ENCODE data around the gene EYS. TPM values are rescaled to one million over a fixed set of nuclear protein-coding genes. Genes with fewer than 3 reads are reported as not detected.
"Not testable (repeated sequence)": the region's sequence is repeated elsewhere in the genome, so short reads cannot be mapped to it uniquely, and the experiment has no call there.

Gene EYS
- total RNA-seq, 1 donor from 2014 or later = 2.1 TPM

DNA sequence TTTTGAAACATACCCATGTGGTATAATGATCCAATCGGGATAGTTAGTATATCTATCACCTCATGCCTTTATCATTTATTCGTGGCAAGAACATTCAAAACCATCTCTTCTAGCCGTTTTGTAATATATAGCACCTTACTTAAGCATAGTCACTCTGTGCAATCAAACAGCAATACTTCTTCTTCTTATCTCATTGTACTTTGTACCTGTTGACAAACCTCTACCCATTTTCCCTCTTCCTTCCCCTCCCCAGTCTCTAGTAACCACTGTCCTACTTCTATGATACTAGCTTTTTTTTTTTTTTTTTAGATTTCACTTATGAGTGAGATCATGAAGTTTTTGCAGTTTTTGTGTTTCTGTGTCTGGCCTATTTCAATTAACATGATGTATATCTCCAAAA, 296.7 kb downstream of the EYS start:
- Histone ChIP-seq H3K4me1 (ENCODE audit: control insufficient read depth in 3 of 3, insufficient read depth in 3 of 3, low read length in 3 of 3) (no peaks in the 10 kb centered on the region), H3K27ac (ENCODE audit: low read depth, low read length) (no peak overlapping the region), H3K27me3 (ENCODE audit: control insufficient read depth in 3 of 3, insufficient read depth in 3 of 3, low read length in 3 of 3) (no peaks in the 10 kb centered on the region), H3K36me3 (ENCODE audit: control insufficient read depth in 3 of 3, insufficient read depth in 3 of 3, low read length in 3 of 3) (no peaks in the 10 kb centered on the region), H3K9me3 (ENCODE audit: control insufficient read depth in 3 of 3, low read length in 3 of 3) (no peaks in the 10 kb centered on the region), H3K4me3 (ENCODE audit: low read length in 3 of 3) (no peak overlapping the region), H3K9ac (ENCODE audit: low read depth in 1 of 3, low read length in 3 of 3) (no peak overlapping the region)

DNA sequence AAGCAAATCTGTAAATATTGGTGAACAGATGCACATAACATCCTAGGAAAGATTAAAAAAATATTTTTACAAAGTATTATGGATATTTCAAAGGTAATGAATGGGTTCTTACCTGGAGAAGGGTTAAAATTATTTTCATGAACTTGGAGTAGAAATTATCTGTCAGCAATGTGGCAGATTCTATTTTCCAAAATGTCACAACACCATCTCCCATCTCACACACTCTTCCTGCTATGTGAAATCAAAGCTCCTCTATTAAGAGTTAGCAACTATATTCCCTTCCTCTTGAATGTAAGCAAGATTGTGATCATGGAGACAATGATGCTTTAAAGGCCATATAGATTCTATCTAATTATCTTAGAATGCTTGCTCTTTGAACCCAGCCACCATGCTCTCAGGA, 304.5 kb downstream of the EYS start:
- Histone ChIP-seq H3K9me3 (ENCODE audit: control insufficient read depth in 3 of 3, low read length in 3 of 3) (no peaks in the 10 kb centered on the region), H3K9ac (ENCODE audit: low read depth in 1 of 3, low read length in 3 of 3) (no peak overlapping the region), H3K36me3 (ENCODE audit: control insufficient read depth in 3 of 3, insufficient read depth in 3 of 3, low read length in 3 of 3) (no peaks in the 10 kb centered on the region)

DNA sequence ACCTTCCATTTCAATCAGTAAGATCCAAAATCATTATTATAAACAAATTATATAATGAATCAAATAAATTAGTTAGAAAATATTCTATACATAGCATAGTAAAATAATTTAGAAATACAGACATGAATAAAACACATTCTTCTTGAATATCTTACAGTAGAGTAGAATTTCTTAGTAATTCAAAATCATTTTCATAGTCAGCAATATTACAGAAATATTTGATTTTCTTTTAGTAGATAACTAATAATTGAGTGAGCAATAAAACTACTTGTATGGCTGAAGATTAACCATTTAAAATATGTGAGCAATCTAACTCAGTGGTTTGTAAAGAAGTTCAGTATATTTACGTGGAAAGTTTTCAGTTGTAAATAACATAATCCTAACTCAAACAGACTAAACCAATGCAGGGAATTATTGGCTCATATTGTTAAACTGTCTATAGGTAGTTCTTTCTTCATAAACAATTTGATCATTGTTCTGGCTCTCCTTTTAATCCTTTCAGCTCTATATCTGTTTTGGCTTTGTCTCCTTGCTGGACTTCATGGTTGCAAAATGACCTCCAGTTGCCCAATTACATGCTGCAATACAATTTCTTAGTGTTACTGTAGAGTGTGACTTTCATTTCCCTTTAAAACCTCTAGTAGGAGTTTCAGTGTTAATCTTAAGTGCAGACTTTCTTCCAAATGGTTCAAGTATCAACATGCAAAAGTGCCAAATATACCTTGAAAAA, 307.5 kb downstream of the EYS start:
- Histone ChIP-seq H3K9me3 (ENCODE audit: control insufficient read depth in 3 of 3, low read length in 3 of 3) (no peaks in the 10 kb centered on the region), H3K4me3 (ENCODE audit: low read length in 3 of 3) (no peak overlapping the region), H3K27me3 (ENCODE audit: control insufficient read depth in 3 of 3, insufficient read depth in 3 of 3, low read length in 3 of 3) (no peaks in the 10 kb centered on the region), H3K9ac (ENCODE audit: low read depth in 1 of 3, low read length in 3 of 3) (no peak overlapping the region), H3K36me3 (ENCODE audit: control insufficient read depth in 3 of 3, insufficient read depth in 3 of 3, low read length in 3 of 3) (no peaks in the 10 kb centered on the region), H3K4me1 (ENCODE audit: control insufficient read depth in 3 of 3, insufficient read depth in 3 of 3, low read length in 3 of 3) (no peaks in the 10 kb centered on the region), H3K27ac (ENCODE audit: low read depth, low read length) (no peak overlapping the region)

More for the DNA sequence above, 304.5 kb downstream of the EYS start:
- no peaks in the 10 kb centered on the region for H3K27me3 ChIP-seq (ENCODE audit: control insufficient read depth in 3 of 3, insufficient read depth in 3 of 3, low read length in 3 of 3)
- H3K4me3 ChIP-seq (ENCODE audit: low read length in 3 of 3) = no peak overlapping the region
- no peaks in the 10 kb centered on the region for H3K4me1 ChIP-seq (ENCODE audit: control insufficient read depth in 3 of 3, insufficient read depth in 3 of 3, low read length in 3 of 3)
- H3K27ac ChIP-seq (ENCODE audit: low read depth, low read length) = no peak overlapping the region

DNA sequence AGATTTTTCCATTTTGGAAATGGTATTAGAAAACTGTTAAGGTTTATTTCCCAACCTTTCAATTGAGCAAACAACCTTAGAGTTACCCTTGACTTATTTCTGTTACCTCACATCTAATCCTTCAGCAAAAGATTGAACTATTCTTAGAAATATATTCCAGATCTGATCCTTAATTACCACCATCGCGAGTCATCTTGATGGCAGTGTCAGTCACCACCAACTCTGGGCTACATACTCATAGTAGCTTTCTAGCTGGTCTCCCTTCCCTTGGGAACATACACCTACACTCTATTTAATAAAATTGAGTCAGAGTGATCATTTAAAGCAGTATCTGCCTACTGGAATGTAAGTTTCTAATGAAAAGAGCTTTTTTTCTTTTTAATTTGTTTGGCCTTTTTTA, 308.2 kb downstream of the EYS start:
- Histone ChIP-seq H3K9ac (ENCODE audit: low read depth in 1 of 3, low read length in 3 of 3) (no peak overlapping the region), H3K4me1 (ENCODE audit: control insufficient read depth in 3 of 3, insufficient read depth in 3 of 3, low read length in 3 of 3) (no peaks in the 10 kb centered on the region), H3K4me3 (ENCODE audit: low read length in 3 of 3) (no peak overlapping the region), H3K27ac (ENCODE audit: low read depth, low read length) (no peak overlapping the region), H3K36me3 (ENCODE audit: control insufficient read depth in 3 of 3, insufficient read depth in 3 of 3, low read length in 3 of 3) (no peaks in the 10 kb centered on the region), H3K27me3 (ENCODE audit: control insufficient read depth in 3 of 3, insufficient read depth in 3 of 3, low read length in 3 of 3) (no peaks in the 10 kb centered on the region), H3K9me3 (ENCODE audit: control insufficient read depth in 3 of 3, low read length in 3 of 3) (no peaks in the 10 kb centered on the region)

DNA sequence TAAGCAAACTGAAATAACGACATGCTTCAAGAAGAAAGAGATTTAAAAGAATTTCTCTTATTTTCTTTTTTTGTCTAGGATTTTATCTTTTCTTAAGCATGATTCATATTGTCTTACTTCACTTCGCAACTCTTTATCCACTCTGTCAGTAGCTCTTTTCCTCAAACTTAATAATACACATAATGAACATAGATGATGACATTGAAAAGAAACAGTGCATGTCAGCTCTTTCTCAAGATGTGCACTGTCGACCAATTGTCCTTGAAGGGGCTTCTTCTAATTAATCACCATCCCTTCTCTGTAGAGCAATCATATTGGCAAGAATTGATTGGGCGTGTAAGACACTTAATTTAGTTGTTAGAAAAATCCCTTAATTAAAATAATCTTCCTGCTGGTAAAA, 356.5 kb downstream of the EYS start:
- Histone ChIP-seq H3K9me3 (ENCODE audit: control insufficient read depth in 3 of 3, low read length in 3 of 3) (no peaks in the 10 kb centered on the region), H3K27me3 (ENCODE audit: control insufficient read depth in 3 of 3, insufficient read depth in 3 of 3, low read length in 3 of 3) (no peaks in the 10 kb centered on the region), H3K9ac (ENCODE audit: low read depth in 1 of 3, low read length in 3 of 3) (no peak overlapping the region), H3K4me3 (ENCODE audit: low read length in 3 of 3) (no peak overlapping the region), H3K27ac (ENCODE audit: low read depth, low read length) (no peak overlapping the region), H3K36me3 (ENCODE audit: control insufficient read depth in 3 of 3, insufficient read depth in 3 of 3, low read length in 3 of 3) (no peaks in the 10 kb centered on the region), H3K4me1 (ENCODE audit: control insufficient read depth in 3 of 3, insufficient read depth in 3 of 3, low read length in 3 of 3) (no peaks in the 10 kb centered on the region)

DNA sequence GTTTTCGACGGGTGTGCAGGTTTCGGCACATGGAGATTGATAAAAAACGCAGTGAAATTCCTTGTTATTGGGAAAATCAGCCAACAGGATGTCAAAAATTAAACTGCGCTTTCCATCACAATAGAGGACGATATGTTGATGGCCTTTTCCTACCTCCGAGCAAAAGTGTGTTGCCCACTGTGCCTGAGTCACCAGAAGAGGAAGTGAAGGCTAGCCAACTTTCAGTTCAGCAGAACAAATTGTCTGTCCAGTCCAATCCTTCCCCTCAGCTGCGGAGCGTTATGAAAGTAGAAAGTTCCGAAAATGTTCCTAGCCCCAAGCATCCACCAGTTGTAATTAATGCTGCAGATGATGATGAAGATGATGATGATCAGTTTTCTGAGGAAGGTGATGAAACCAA, 404.4 kb downstream of the EYS start:
- H3K27ac ChIP-seq (ENCODE audit: low read depth, low read length); H3K36me3 ChIP-seq (ENCODE audit: control insufficient read depth in 3 of 3, insufficient read depth in 3 of 3, low read length in 3 of 3); H3K4me3 ChIP-seq (ENCODE audit: low read length in 3 of 3): not testable (repeated sequence)

DNA sequence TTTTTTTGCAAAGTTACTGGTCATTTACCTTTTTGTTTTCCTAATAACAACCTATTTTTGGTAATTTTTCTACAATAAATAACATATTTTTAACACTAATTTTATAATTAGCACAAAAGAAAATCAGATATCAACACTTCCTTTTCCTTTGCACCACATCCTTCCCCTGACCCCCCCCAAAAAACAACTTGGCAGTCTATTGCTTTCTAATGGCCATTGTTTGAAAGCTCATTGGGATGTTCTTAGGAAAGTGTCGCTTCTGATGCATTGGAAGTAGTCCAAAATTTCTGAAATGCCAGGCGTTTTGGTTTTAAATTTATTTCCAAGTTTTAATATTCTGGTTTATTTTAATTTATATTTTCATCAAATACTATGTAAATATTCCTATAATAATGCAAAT, 407.8 kb downstream of the EYS start:
- no peak overlapping the region for H3K27ac ChIP-seq (ENCODE audit: low read depth, low read length)

More for the DNA sequence above, 404.4 kb downstream of the EYS start:
- H3K27me3 ChIP-seq (ENCODE audit: control insufficient read depth in 3 of 3, insufficient read depth in 3 of 3, low read length in 3 of 3); H3K4me1 ChIP-seq (ENCODE audit: control insufficient read depth in 3 of 3, insufficient read depth in 3 of 3, low read length in 3 of 3); H3K9ac ChIP-seq (ENCODE audit: low read depth in 1 of 3, low read length in 3 of 3); H3K9me3 ChIP-seq (ENCODE audit: control insufficient read depth in 3 of 3, low read length in 3 of 3): not testable (repeated sequence)

DNA sequence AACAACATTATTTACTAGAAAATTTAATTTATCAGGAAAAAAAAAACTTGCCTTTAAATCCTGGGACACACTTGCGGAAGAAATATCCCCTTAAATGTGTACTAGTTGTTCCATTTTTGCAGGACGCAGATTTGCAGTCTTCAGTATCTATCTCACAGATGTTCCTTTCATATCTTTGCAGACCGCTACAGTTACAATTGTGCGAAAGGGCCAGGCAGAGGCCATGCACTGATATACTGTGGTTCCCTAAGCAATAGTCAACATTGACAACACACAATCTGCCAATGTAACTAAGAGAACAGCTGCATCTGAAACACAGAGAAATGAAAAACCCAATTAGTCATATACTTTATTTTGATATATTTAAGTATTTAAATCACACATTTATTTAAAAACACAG, 411.2 kb downstream of the EYS start:
- no peaks in the 10 kb centered on the region for H3K27me3 ChIP-seq (ENCODE audit: control insufficient read depth in 3 of 3, insufficient read depth in 3 of 3, low read length in 3 of 3)
- no peak overlapping the region for H3K9ac ChIP-seq (ENCODE audit: low read depth in 1 of 3, low read length in 3 of 3)
- H3K4me1 ChIP-seq (ENCODE audit: control insufficient read depth in 3 of 3, insufficient read depth in 3 of 3, low read length in 3 of 3) = no peaks in the 10 kb centered on the region
- H3K27ac ChIP-seq (ENCODE audit: low read depth, low read length) = no peak overlapping the region
- H3K9me3 ChIP-seq (ENCODE audit: control insufficient read depth in 3 of 3, low read length in 3 of 3) = no peaks in the 10 kb centered on the region
- H3K4me3 ChIP-seq (ENCODE audit: low read length in 3 of 3) = no peak overlapping the region
- no peaks in the 10 kb centered on the region for H3K36me3 ChIP-seq (ENCODE audit: control insufficient read depth in 3 of 3, insufficient read depth in 3 of 3, low read length in 3 of 3)

More for the DNA sequence above, 407.8 kb downstream of the EYS start:
- no peak overlapping the region for H3K9ac ChIP-seq (ENCODE audit: low read depth in 1 of 3, low read length in 3 of 3)
- H3K9me3 ChIP-seq (ENCODE audit: control insufficient read depth in 3 of 3, low read length in 3 of 3) = no peaks in the 10 kb centered on the region
- H3K36me3 ChIP-seq (ENCODE audit: control insufficient read depth in 3 of 3, insufficient read depth in 3 of 3, low read length in 3 of 3) = no peaks in the 10 kb centered on the region
- H3K4me3 ChIP-seq (ENCODE audit: low read length in 3 of 3) = no peak overlapping the region
- no peaks in the 10 kb centered on the region for H3K27me3 ChIP-seq (ENCODE audit: control insufficient read depth in 3 of 3, insufficient read depth in 3 of 3, low read length in 3 of 3)
- H3K4me1 ChIP-seq (ENCODE audit: control insufficient read depth in 3 of 3, insufficient read depth in 3 of 3, low read length in 3 of 3) = no peaks in the 10 kb centered on the region

DNA sequence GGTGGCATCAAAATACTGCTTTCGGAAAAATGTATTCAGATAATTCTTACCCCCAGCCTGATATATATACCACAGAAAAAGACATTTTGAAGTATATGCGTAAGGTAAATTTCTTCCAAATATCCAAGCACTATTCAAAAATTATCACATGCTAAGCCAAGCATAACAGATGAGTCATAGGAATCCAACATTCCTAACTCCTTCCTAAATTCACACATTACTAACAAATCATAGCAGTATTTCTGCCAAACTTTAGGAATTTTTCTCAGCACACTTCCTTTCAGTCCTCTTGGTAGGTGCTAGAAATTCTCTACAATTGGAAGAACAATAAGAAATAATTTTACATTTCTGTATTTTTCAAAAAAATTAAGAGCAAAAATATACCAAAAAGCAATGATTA, 417.5 kb downstream of the EYS start:
- Histone ChIP-seq H3K4me1 (ENCODE audit: control insufficient read depth in 3 of 3, insufficient read depth in 3 of 3, low read length in 3 of 3) (no peaks in the 10 kb centered on the region), H3K4me3 (ENCODE audit: low read length in 3 of 3) (no peak overlapping the region), H3K9me3 (ENCODE audit: control insufficient read depth in 3 of 3, low read length in 3 of 3) (no peaks in the 10 kb centered on the region), H3K27me3 (ENCODE audit: control insufficient read depth in 3 of 3, insufficient read depth in 3 of 3, low read length in 3 of 3) (no peaks in the 10 kb centered on the region), H3K9ac (ENCODE audit: low read depth in 1 of 3, low read length in 3 of 3) (no peak overlapping the region), H3K36me3 (ENCODE audit: control insufficient read depth in 3 of 3, insufficient read depth in 3 of 3, low read length in 3 of 3) (no peaks in the 10 kb centered on the region), H3K27ac (ENCODE audit: low read depth, low read length) (no peak overlapping the region)

DNA sequence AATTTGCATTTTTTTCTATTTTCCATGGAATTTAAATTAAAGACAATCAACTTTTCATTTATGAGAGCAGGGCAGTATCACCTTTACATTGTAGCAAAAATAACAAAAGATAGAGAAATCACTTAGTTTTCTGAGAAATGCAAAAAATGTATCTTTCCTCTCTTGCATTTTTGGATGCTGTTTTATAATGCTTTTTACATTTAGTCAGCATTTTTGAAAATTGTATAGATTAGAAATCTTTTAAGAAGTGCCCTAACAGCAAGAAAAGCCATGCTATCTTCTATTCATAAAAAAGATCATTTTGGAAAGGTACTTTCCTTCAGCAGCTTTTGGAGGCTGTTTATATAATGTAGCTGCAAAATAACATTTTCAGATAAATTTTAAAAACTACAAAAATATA, 421.8 kb downstream of the EYS start:
- Histone ChIP-seq H3K9ac (ENCODE audit: low read depth in 1 of 3, low read length in 3 of 3) (no peak overlapping the region), H3K9me3 (ENCODE audit: control insufficient read depth in 3 of 3, low read length in 3 of 3) (no peaks in the 10 kb centered on the region), H3K27me3 (ENCODE audit: control insufficient read depth in 3 of 3, insufficient read depth in 3 of 3, low read length in 3 of 3) (no peaks in the 10 kb centered on the region), H3K27ac (ENCODE audit: low read depth, low read length) (no peak overlapping the region), H3K4me3 (ENCODE audit: low read length in 3 of 3) (no peak overlapping the region), H3K36me3 (ENCODE audit: control insufficient read depth in 3 of 3, insufficient read depth in 3 of 3, low read length in 3 of 3) (no peaks in the 10 kb centered on the region), H3K4me1 (ENCODE audit: control insufficient read depth in 3 of 3, insufficient read depth in 3 of 3, low read length in 3 of 3) (no peaks in the 10 kb centered on the region)

Data from skeletal muscle tissue (tissue), 4 donors.